Stimulated activated CD8-positive, alpha-beta memory T cell treated with anti-CD3 and anti-CD28 coated beads, Interleukin-15, amount 100 ng/mL, for 4 hours (primary cell): ENCODE data around the gene TEX48.

Experiments used
- DNase-seq, 2 donors: peaks; one replicate each; pipeline ENCODE4 v3.0.0-alpha.2; 2020; ENCODE audit warnings: low read depth in 2 of 2

TEX48 gene

DNA sequence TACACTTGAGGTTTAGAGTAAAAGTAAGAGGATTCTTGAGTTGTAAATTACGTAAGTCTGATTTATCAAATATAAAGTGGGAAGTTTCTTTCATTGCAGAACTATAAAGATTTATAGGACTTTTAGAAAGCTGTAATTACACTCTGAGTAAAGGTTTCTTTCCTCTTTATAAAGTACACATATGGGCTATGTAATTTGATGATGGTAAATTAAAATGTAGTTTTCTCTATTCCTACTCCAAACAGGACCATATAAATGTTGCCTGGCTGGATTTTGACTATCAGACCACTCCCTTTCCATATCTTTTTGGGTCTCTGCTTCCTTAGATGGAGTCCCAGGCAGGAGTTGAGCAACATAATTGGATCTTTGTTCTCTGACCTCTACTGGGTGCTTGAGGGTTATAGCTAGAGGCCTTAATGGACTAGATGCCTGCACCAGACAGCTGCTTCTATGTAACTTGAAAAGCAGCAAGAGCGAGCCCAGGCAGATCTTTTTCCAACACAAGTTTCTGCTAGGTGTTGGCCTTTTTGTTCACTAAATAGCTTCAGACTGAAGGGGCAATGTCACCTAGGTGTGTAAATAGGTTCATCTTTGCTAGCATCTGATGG, 11.4 kb upstream of the TEX48 start:
- DNase-seq, result no peak

- no peak for DNase-seq
These were observed 9.9 kb upstream of the TEX48 start for GRCh38 chr9:114691956-114692295.

DNA sequence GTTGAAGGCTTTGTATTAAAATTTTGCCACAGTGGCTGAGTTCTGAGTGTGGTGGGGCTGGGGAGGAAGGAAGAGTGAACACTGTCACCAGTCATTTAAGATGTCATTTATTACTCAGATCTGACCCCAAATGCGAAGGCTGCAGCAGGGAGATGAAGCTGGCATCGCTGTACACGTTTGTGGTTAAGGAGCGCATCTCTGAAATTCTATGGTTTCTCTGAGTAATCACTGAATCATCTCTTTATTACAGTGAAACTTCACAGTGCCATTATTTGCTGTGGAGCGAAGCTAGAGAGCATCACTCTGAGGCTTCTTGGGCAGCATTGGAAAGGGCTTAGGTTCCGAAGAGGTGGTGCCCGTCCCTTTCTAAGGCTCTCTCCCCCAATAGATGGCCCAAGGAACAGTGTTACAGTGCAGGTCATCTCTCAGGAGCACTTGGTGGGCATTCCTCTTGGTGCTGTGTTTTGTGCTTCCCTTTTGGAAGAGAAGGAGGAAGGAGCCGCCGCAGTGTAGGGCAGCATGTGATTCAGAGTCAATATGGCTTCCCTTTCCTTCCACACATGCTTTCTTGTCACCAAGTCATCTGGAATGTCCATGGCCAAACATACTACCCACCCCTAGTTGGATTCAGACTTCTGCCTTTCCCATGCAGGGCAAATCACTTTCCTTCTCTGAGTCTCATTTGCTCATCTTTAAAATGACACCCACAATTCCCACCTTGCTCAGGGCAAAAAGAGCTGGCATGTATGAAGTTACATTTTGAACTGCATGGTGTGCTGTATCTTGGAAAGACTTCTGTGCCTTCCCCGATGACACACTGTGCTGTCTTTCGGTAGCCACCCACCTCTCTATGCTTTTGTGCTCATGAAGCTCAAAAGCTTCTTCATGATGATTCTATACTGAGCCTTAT, 9.3 kb upstream of the TEX48 start:
- DNase-seq, result peak; percentile 23 to 64

DNA sequence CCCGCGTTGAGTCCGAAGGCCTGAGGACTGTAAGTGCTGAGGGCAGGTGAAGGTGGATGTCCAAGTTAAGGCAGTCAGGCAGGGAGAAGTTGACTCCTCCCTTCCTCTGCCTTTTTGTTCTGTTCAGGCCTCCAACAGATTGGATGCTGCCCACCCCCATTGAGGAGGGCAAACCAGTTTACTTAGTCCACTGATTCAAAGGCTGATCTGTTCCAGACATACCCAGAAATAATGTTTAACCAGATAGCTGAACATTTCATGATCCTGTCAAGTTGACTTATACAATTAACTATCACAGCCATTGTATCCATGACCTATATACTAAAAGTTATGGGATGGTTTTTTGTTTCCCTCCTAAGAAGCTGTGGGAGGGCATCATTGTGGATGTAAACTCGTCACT, 8.3 kb upstream of the TEX48 start:
- DNase-seq, result no peak

DNA sequence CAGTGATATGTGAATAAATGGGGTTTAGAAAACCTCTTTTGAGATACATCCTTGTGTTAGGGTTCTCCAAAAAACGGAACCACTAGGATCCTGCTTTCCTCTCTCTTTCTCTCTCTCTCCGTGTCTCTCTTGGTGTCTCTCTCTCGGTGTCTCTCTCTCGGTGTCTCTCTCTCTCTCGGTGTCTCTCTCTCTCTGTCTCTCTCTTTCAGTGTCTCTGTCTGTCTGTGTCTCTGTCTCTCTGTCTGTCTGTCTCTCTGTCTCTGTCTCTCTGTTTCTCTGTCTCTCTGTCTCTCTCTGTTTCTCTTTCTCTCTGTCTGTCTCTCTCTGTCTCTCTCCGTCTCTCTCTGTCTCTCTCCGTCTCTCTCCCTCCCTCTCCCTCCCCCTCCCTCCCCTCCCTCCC, 7.8 kb upstream of the TEX48 start:
- no peak for DNase-seq

DNA sequence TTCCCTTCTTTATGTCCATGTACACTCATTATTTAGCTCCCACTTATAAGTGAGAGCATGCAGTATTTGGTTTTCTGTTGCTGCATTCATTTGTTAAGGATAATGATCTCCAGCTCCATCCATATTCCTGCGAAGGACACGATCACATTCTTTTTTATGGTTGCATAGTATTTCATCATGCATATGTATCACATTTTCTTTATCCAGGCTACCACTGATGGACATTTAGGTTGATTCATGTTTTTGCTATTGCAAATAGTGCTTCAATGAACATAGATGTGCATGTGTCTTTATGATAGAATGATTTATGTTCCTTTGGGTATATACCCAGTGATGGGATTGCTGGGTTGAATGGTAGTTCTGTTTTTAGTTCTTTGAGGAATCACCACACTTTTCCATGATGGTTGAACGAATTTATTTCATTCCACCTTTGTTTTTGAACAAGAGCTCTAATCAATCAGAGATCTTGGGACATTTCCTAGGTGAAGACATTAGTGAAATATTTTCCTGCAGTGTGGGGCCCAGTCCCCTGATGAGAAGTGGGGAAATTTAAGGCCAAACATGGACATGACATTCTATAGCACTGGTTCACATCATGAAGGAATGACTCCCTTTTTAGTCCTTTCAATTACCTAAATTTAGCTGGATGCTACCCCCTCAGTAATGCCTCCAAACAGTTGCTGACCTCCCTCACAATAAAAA, 7.1 kb upstream of the TEX48 start:
- DNase-seq, result no peak

GRCh38 chr9:114688379-114688778, 6.4 kb upstream of the TEX48 start:
- no peak for DNase-seq

DNA sequence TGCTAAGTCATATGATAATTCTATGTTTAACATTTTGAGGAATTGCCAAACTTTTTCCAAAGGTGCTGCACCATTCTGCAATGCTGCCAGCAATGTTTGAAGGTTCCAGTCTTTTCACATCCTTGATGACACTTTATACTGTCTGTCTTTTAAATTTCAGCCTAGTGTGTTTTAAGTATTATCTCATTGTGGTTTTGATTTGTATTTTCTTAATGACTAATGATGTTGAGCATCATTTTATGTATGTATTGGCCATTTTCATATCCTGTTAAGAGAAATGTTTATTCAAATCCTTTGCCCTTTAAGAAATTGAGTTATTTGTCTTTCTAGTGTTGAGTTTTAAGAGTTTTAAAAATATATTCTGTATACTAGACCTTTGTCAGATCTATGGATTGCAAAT, 5.0 kb upstream of the TEX48 start:
- no peak for DNase-seq

DNA sequence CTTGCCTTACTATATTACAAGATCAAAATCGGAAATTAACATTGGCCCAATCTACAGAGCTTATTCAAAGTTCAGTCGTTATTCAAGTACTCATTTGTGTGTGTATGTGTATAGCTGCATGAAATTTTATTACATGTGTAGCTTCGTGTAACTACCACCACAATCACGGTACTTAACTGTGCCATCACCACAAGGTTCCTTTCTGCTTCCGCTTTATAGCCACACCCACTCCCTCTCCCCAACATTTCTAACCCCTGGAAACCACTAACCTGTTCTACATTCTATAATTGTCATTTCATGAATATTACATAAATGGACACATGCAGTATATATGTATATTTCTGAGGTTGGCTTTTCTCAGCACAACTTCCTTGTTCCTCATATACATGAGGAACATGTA, 4.0 kb upstream of the TEX48 start:
- no peak for DNase-seq

GRCh38 chr9:114684036-114684435, 2.0 kb upstream of the TEX48 start:
- DNase-seq, result no peak

DNA sequence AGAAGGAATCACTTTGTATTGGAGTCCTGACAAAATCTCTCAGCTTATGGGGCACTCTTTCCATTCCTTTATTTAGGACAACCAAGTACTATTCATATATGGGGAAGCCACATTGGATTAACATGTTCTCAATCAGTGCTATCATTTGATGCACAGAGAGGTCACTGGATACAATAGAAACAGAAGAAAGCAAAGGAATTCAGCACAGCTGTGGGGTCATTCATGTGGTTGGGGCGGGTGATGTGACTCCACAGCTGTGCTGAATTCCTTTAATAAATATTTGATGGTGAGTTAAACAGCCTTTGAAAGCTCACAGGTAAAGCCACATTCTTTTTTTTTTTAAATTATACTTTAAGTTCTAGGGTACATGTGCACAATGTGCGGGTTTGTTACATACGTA, 854 bp upstream of the TEX48 start:
- no peak for DNase-seq

- no peak for DNase-seq
These were observed 1.6 kb downstream of the TEX48 start for GRCh38 chr9:114680259-114681001.

DNA sequence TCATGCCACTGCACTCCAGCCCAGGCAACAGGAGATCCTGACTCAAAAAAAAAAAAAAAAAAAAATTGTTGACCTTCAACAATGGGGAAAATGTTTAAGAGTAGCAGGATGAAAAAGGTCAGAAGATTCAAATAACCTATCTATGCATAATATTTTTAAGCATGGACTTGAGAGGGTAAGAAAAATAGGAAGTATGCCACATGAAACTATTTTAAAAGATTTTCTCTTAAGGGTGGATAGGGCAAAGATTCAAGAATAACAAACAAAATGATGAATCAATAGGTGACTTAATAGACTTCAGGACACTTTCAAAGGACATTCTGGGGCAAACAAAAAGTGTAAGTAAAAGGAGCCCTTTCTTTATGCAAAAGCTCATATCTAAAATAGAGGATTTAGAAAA, 3.2 kb downstream of the TEX48 start:
- no peak for DNase-seq

DNA sequence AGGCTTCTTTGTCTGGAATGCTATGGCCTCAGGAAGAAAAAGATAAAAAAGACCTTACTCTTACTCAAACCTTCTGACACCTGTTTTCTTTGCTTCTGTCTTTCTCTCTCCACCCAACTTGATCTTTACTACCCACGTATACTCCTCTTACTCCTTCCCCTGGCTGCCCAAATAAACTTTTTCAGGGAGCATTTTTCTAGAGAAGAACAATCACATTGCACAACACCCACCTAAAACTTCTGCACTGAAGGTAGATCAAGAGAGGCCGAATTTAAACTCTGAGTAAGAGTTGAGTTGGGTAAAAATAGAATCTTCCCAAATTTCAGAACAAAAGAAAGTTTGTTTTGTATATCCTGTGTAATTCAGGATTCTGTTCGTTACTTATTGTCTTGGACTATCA, 3.9 kb downstream of the TEX48 start:
- no peak for DNase-seq

- no peak for DNase-seq
These were observed 4.6 kb downstream of the TEX48 start for GRCh38 chr9:114677418-114677817.

GRCh38 chr9:114676901-114677300, 5.1 kb downstream of the TEX48 start:
- no peak for DNase-seq

- no peak for DNase-seq
These were observed 7.0 kb downstream of the TEX48 start for GRCh38 chr9:114674798-114675540.

GRCh38 chr9:114674076-114674797, 7.8 kb downstream of the TEX48 start:
- DNase-seq, result no peak

DNA sequence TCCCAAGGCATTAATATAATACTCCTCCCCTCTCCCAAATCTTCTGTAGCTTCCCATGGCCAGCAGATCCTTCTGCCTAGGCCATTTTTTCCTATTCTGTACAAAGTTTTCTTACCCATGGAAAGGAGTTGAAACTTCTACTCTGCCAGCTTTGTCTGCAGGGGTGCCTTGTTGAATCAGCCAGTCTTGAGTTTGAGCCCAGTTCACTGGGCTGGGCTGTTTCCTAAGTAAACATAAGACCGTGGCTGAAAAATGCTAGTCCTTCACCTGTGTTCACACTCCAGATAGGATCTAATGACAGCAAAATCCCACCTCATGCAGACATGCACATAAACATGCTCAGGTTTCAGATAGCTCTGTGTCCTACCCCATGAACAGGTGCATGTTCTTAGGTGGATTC, 10.4 kb downstream of the TEX48 start:
- no peak for DNase-seq

GRCh38 chr9:114669961-114670360, 12.0 kb downstream of the TEX48 start:
- no peak for DNase-seq

DNA sequence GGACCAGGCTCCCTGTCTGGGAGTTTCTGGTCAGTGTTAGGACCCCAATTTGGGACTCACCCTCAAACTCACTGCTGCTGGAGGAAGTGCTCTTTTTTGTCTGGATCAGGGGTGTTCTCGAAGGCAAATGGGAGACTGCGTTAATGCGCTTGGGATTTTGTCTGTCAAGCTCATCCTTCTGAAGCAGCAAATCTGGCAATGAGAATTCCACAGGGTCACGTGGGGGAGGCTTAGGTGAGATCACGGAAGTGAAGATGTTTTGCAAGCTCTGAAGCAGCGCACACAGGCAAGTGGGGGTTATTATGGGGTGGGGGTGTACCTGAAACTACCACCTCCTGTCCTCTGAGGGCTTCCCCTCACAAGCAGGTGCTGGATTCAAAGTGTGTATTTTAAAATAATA, 13.8 kb downstream of the TEX48 start:
- no peak for DNase-seq
